ENCODE measurements around the gene SPAG16.

SPAG16 gene

GRCh38 chr2:214005337-214005736 lies 721.1 kb downstream of the SPAG16 start:
- no peak for TF ChIP-seq MYC (IDR thresholded peaks at IDR 0.05; ENCODE audit: low read depth, low read length)
- TF ChIP-seq MAX (IDR thresholded peaks at IDR 0.05; ENCODE audit: low read depth, low read length), result no peak
- TF ChIP-seq CTCF (IDR thresholded peaks at IDR 0.05; ENCODE audit: low read depth, low read length), result no peak
- no peak for TF ChIP-seq POLR2A (IDR thresholded peaks at IDR 0.05; ENCODE audit: extremely low read depth, insufficient read length)
- no peak for DNase-seq (ENCODE audit: low read depth)
- no peak overlapping the region for H3K4me3 ChIP-seq (ENCODE audit: low read depth, low read length)

GRCh38 chr2:214006601-214007000 lies 722.3 kb downstream of the SPAG16 start:
- DNase-seq (ENCODE audit: low read depth), result no peak
- TF ChIP-seq CTCF (IDR thresholded peaks at IDR 0.05; ENCODE audit: low read depth, low read length) (no peak), POLR2A (IDR thresholded peaks at IDR 0.05; ENCODE audit: extremely low read depth, insufficient read length) (no peak), MAX (IDR thresholded peaks at IDR 0.05; ENCODE audit: low read depth, low read length) (no peak), MYC (IDR thresholded peaks at IDR 0.05; ENCODE audit: low read depth, low read length) (no peak)
- H3K4me3 ChIP-seq (ENCODE audit: low read depth, low read length), result no peak overlapping the region

GRCh38 chr2:214011676-214012075 lies 727.4 kb downstream of the SPAG16 start:
- no peak for TF ChIP-seq MYC (IDR thresholded peaks at IDR 0.05; ENCODE audit: low read depth, low read length)
- TF ChIP-seq CTCF (IDR thresholded peaks at IDR 0.05; ENCODE audit: low read depth, low read length), result no peak
- TF ChIP-seq MAX (IDR thresholded peaks at IDR 0.05; ENCODE audit: low read depth, low read length), result no peak
- no peak for TF ChIP-seq POLR2A (IDR thresholded peaks at IDR 0.05; ENCODE audit: extremely low read depth, insufficient read length)
- no peak overlapping the region for H3K4me3 ChIP-seq (ENCODE audit: low read depth, low read length)
- DNase-seq (ENCODE audit: low read depth), result no peak

- no peak overlapping the region for H3K4me3 ChIP-seq (ENCODE audit: low read depth, low read length)
- TF ChIP-seq POLR2A (IDR thresholded peaks at IDR 0.05; ENCODE audit: extremely low read depth, insufficient read length), result no peak
- TF ChIP-seq MAX (IDR thresholded peaks at IDR 0.05; ENCODE audit: low read depth, low read length), result no peak
- no peak for TF ChIP-seq MYC (IDR thresholded peaks at IDR 0.05; ENCODE audit: low read depth, low read length)
- TF ChIP-seq CTCF (IDR thresholded peaks at IDR 0.05; ENCODE audit: low read depth, low read length), result no peak
- no peak for DNase-seq (ENCODE audit: low read depth)
Observed at GRCh38 chr2:214014551-214015220, 730.4 kb downstream of the SPAG16 start.

GRCh38 chr2:214019229-214019972 lies 735.1 kb downstream of the SPAG16 start:
- TF ChIP-seq POLR2A (IDR thresholded peaks at IDR 0.05; ENCODE audit: extremely low read depth, insufficient read length) (no peak), MYC (IDR thresholded peaks at IDR 0.05; ENCODE audit: low read depth, low read length) (no peak), MAX (IDR thresholded peaks at IDR 0.05; ENCODE audit: low read depth, low read length) (no peak), CTCF (IDR thresholded peaks at IDR 0.05; ENCODE audit: low read depth, low read length) (no peak)
- no peak for DNase-seq (ENCODE audit: low read depth)

More at GRCh38 chr2:214019229-214019972, 735.1 kb downstream of the SPAG16 start:
- no peak overlapping the region for H3K4me3 ChIP-seq (ENCODE audit: low read depth, low read length)

Measured in NB4 (cell line).